RCC 7860 (cell line): ENCODE results near the gene MARVELD1.
"Not testable (repeated sequence)": the region's sequence is repeated elsewhere in the genome, so short reads cannot be mapped to it uniquely, and the experiment has no call there.

Experiments used
- DNase-seq: peaks from one replicate; pipeline ENCODE4 v3.0.0-alpha.2; 2015; ENCODE audit warnings: low spot score
- FAIRE-seq: peaks from 2 replicates; lab custom pipeline; 2012; peaks lifted over from hg19 to GRCh38; lab: Jason Lieb, UNC

Gene MARVELD1

GRCh38 chr10:97713339-97713825 lies at the start of gene MARVELD1:
TSS of gene MARVELD1 (plus strand) at chr10:97713730. CDS start at chr10:97713877, 147 bp downstream.
- no peak for FAIRE-seq

GRCh38 chr10:97664282-97664850 lies 49.2 kb upstream of the MARVELD1 start:
- FAIRE-seq (no peak), DNase-seq (no peak)

More at GRCh38 chr10:97713339-97713825, at the start of gene MARVELD1:
- DNase-seq, result peak; percentile 53

GRCh38 chr10:97666992-97667391 lies 46.5 kb upstream of the MARVELD1 start:
- no peak for FAIRE-seq
- no peak for DNase-seq

GRCh38 chr10:97667463-97667862 lies 46.1 kb upstream of the MARVELD1 start:
- no peak for FAIRE-seq

GRCh38 chr10:97669571-97669970 lies 44.0 kb upstream of the MARVELD1 start:
- FAIRE-seq (no peak), DNase-seq (no peak)

More at GRCh38 chr10:97667463-97667862, 46.1 kb upstream of the MARVELD1 start:
- DNase-seq, result no peak

- FAIRE-seq, result peak; percentile 50
- DNase-seq, result peak; percentile 62
These were observed 39.6 kb upstream of the MARVELD1 start for GRCh38 chr10:97673736-97674525.

GRCh38 chr10:97675222-97675621 lies 38.3 kb upstream of the MARVELD1 start:
- FAIRE-seq, result no peak

GRCh38 chr10:97676770-97677581 lies 36.6 kb upstream of the MARVELD1 start:
- no peak for FAIRE-seq
- peak; percentile 26 for DNase-seq

More at GRCh38 chr10:97675222-97675621, 38.3 kb upstream of the MARVELD1 start:
- no peak for DNase-seq

GRCh38 chr10:97679594-97679993 lies 33.9 kb upstream of the MARVELD1 start:
- FAIRE-seq, result no peak
- no peak for DNase-seq

- DNase-seq (no peak), FAIRE-seq (no peak)
These were observed 31.5 kb upstream of the MARVELD1 start for GRCh38 chr10:97682042-97682441.

GRCh38 chr10:97683556-97684367 lies 29.8 kb upstream of the MARVELD1 start:
- FAIRE-seq, result no peak
- peak; percentile 48 for DNase-seq

- DNase-seq, FAIRE-seq: not testable (repeated sequence)
These were observed 29.2 kb upstream of the MARVELD1 start for GRCh38 chr10:97684368-97684713.

GRCh38 chr10:97684866-97685394 lies 28.6 kb upstream of the MARVELD1 start:
- DNase-seq (no peak), FAIRE-seq (no peak)

- DNase-seq (no peak), FAIRE-seq (no peak)
These were observed 28.1 kb upstream of the MARVELD1 start for GRCh38 chr10:97685395-97685958.

GRCh38 chr10:97686301-97686961 lies 27.1 kb upstream of the MARVELD1 start:
- DNase-seq, result no peak
- FAIRE-seq, result no peak

GRCh38 chr10:97686962-97687784 lies 26.4 kb upstream of the MARVELD1 start, which contains the start of gene AVPI1:
TSS of gene AVPI1 (minus strand) at chr10:97687241. CDS start at chr10:97679905, 7,336 bp downstream.
- peak; percentile 28 for FAIRE-seq

GRCh38 chr10:97687785-97688781 lies 25.4 kb upstream of the MARVELD1 start:
- no peak for FAIRE-seq
- no peak for DNase-seq

More at GRCh38 chr10:97686962-97687784, 26.4 kb upstream of the MARVELD1 start, which contains the start of gene AVPI1:
- peak; percentile 93 for DNase-seq
